Esophagus muscularis mucosa (tissue), 3 donors: ENCODE measurements around the gene KDM6A.

Source experiments
- POLR2A ChIP-seq: fragments of 450-650 bp; IDR thresholded peaks from one replicate; pipeline ENCODE4 v1.6.1; 2017; ENCODE audit warnings: antibody characterized with exemption, moderate library complexity, mild to moderate bottlenecking, low read depth
- POLR2AphosphoS5 ChIP-seq, 2 donors: sonication (generic); formaldehyde crosslinking; IDR thresholded peaks; one replicate each; pipeline ENCODE4 v1.6.1; 2017; ENCODE audit warnings: antibody characterized with exemption in 2 of 2
- TF ChIP-seq, protein P1 (sequence below), 3 experiments: fragments of 200-600 bp in 2 of 3; fragments of 450-650 bp in 1 of 3; sonication (generic) in 2 of 3; IDR thresholded peaks; one replicate each; pipeline ENCODE4 v1.5.1; 2017 to 2019; ENCODE audit warnings: antibody characterized with exemption in 3 of 3, mild to moderate bottlenecking in 2 of 3, moderate library complexity in 1 of 3

DNA sequence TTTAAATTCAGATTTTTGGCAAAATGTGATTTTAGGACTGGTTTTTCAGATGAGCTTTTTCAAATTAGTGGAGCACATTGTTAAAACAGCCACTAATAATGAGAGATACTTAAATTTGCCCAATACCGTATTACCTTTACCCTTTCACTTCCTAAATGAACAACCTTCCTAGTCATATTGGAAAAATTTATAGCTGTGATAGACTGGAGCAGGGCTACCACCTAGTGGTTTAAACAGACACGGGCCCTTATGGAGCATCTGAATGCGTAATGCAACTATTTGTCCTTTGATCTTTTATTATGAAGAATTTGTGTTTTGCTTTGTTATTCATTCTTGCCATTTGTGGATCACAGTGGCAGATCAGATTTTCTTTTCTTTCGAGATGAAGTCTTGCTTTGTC, 72.7 kb downstream of the KDM6A start:
- TF ChIP-seq, protein P1, sequence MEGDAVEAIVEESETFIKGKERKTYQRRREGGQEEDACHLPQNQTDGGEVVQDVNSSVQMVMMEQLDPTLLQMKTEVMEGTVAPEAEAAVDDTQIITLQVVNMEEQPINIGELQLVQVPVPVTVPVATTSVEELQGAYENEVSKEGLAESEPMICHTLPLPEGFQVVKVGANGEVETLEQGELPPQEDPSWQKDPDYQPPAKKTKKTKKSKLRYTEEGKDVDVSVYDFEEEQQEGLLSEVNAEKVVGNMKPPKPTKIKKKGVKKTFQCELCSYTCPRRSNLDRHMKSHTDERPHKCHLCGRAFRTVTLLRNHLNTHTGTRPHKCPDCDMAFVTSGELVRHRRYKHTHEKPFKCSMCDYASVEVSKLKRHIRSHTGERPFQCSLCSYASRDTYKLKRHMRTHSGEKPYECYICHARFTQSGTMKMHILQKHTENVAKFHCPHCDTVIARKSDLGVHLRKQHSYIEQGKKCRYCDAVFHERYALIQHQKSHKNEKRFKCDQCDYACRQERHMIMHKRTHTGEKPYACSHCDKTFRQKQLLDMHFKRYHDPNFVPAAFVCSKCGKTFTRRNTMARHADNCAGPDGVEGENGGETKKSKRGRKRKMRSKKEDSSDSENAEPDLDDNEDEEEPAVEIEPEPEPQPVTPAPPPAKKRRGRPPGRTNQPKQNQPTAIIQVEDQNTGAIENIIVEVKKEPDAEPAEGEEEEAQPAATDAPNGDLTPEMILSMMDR (IDR thresholded peaks at IDR 0.05): no peak
- TF ChIP-seq POLR2AphosphoS5 (IDR thresholded peaks at IDR 0.05) (no peak), POLR2A (no peak)
